ENCODE results near the gene TMEM200C.
"Not testable (repeated sequence)": the region's sequence is repeated elsewhere in the genome, so short reads cannot be mapped to it uniquely, and the experiment has no call there.

Gene TMEM200C

DNA sequence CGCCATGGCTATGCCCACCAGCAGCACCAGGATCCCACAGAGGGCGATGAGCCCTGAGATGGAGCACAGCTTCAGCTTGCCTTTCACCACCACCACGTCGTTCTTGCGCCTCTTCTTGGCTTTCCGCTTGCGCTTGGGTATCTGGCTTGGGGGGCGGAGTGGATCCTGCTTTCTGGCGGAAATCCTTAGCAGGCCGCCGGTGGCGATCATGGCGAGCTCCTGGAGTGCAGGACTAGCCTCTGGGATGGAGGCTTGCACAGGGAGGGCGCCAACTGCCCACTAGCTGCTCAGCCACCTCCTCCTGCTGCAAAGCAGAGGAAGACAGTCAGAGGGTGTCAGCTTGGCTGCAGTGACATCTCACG lies 3.5 kb downstream of the TMEM200C start:
- no peak for DNase-seq

DNA sequence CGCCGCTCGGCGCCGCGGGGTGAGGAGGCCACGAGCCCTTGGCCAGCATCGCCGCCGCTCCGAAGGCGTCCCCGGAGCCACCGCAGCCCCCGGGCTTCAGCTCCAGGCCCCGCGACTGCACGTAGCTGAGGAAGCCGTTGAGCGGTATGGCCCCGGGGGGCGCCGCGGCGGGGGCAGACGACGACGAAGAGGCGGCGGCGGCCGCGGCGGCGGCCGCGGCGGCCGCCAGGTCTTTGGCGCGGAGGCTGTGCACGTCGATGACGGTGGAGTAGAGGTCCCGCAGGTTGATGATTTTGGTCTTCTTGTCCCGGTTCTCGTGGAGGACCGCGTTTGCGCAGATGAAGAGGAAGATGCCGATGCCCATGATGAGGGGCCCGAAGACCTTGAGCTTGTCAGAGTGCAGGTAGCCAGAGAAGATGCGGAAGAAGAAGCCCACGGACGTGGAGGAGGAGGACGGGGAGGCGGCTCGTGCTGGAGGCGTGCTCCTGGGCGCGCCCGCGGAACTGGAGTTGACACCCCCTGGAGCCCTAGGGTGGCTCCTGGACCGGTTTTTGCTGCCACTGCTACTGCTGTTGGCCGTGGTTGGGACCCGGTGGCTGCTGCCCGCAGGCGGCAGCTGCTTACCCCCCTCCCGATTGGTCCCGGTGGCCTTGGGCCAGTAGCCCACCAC lies 4.0 kb downstream of the TMEM200C start:
- no peak for DNase-seq

DNA sequence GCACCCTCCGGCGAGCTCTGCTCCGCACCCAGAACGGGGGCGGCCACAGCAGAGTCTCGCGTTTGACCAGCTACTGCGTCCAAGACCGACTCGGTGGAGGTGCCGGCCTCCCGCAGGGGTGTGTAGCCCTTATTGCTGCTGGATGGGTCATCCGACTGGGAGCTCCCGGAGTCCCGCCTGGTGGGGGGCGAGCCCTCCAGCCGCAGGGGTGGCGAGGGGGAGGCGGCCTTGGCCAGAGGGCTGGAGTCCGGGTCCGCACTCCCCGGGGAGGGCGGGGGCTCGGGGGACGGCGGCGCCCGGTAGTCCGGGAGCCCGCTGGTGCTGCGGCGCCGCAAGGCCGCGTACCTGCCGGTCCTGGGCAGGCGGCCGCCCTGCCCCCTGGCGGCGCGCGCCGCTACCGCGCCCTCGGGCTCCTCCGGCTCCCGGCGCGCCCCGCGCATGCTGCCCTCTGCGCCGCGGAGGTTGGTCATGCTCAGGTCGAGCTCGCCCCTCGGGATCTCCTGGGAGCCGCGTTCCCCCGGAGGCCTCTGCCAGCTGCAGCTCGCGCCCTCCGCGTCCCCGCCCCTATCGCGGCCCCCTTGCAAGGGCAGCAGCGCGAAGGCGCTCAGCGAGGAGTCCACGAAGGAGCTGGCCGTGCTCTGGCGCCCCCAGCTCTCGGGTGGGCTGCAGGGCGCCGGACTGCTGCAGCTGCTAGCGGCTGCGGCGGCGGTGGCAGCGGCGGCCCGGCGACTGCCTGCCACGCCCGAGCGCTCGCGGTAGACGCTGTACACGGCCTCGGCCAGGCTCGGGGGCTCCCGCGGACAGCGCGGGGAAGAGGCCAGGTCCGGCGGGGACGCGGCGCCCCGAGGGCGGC lies 4.8 kb downstream of the TMEM200C start:
- DNase-seq: no peak

DNA sequence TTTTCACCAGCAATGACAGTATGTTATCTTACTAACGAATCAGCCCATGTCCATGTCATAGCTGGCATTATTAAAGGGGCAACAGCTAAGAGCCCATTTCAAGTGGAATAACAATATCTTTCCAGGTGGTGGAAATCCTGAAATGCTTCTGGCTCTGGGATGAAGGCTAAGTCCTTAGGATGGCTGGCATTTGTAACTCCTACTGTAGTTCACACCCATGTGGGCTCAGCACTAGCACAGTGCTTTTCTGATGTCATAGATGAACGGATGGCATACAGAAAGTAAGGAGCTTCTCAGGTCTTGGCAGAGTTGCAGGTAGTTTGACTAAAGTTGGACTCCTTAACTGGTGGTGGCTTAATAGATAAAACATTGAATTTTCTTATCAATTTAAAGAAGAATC lies 10.0 kb downstream of the TMEM200C start:
- no peak for DNase-seq

DNA sequence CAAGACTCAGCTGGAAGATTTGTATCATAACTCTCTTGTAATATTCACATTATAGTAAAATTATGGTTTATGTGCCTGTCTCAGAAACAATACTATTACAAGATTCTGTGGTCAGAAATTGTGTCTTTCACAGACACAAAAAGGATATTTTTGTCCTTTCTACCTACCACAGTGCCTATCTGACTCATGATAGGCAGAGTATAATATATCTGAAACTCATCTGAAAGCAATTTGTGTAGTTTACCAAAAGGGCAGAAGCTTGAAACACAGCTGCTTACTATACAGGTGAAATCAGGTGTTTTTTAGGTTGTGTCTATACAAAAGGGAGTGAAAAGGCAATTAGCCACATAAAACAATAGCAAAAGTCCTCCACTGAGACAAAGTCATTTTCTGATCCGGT lies 10.9 kb downstream of the TMEM200C start:
- DNase-seq: no peak

DNA sequence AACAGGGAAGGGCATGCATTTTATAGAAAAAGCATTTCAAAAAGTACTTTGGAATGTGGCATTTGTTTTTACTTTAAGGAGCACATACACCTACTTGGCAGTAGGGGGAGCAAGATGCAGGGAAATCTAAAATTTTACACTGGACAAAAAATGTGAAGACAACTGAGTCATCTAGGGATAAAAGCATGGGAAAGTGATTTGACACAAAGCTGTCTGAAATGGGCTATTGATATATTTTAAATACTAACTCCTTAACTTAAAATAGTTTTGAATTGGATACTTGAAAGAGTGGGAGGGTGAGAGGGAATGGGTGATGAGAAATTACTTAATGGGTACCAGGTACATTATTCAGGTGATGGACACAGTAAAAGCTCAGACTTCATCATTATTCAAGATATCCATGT lies 15.8 kb downstream of the TMEM200C start:
- no peak for DNase-seq

DNA sequence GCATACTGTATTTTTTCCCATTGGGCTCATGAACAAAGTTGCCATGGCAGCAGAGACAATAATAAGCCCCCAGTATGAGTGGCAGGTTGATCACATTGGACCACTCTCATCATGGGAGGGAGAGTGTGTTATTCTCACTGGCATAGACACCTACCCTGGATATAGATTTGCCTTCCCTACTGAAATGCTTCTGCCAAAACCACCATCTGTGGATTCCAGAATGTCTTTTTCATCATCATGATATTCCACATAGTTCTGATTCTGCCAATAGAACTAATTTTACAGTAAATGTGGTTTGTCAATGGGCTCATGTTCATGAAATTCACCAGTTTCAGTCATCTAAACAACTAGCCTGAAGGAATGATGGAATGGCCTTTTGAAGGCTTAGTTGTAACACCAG lies 18.4 kb downstream of the TMEM200C start:
- DNase-seq: no peak

DNA sequence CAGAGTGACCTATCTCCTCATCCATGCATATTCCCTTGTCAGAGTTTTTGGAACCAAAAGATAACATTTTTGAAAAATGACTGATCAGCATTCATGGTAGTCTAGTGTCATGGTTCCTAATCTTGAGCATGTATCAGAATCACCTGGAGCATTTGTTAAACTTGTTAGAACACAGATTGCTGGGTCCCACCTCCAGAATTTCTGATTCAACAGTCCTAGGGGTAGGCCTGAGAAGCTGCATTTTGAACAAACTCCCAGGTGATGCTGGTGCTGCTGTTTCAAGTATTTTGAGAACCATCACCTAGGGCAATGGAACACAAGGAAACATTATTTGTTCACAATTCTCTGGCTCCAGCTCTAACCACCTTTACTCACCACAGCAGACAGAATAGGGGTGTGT lies 21.0 kb downstream of the TMEM200C start:
- no peak for DNase-seq

DNA sequence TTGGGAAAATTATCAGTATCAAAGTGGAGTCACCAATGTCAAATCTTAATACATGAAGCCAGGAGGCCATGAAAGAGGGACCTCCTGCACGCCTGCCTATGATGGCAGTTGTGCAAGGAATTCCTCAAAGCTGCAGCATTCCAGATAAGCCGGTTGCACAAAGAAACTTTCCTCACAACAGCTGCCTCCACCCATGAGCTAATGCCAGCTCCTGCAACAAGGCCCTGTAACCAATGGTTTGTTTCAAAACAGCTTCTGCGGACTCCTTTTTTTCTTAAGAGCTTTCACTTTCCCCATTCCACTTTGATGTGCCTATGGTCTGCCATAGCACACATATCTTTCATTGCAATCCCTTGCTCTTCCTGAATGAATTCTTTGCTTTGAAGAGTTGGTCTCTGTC lies 22.4 kb downstream of the TMEM200C start:
- no peak for DNase-seq

DNA sequence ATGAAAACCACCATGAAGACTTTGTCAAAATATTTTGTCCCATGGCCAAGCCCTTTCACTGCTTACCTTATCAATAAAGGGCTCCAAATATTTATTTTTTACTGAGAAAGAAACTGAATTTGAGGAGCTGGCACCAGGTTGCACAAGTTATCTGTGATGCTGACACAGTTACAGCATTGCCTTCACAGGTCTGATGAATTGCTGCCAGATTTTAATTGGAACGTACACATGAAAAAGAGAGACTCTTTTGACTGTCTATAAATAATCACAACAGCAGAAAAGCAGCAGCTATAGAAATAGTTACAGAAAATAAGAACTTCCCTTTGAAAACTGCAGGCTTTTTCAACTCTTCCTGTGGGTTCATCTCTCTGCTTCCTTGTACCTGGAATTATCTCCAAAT lies 23.9 kb downstream of the TMEM200C start:
- no peak for DNase-seq

DNA sequence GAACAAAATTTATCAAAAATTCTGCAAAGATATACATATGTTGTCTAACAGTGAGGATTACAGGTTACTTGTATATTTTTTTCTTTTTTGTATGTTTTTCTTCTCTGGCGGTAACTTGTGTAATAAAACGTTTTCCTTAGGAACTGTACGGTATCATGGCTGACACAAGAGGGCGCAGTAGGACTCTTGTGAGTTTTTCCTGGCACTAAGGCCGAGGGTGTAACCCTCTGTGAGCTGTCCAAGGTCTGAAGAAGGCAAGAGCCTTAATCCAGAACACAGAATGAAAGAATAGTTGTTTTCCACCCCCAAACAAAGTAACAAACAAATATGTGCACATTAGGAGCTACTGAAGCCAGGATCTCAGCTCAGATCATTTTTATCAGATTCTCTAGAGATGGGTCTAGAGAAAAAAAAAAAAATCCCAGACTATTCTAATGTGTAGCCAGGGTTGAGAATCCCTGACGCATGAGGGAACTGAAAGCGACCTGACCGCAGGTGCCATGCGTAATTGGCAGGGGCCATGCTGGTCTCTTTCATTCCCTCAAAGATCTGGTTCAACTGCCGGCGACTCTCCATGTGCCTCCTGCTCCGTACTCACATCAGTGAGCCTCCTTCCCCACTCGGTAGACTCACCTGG lies 27.0 kb downstream of the TMEM200C start:
- DNase-seq: no peak

DNA sequence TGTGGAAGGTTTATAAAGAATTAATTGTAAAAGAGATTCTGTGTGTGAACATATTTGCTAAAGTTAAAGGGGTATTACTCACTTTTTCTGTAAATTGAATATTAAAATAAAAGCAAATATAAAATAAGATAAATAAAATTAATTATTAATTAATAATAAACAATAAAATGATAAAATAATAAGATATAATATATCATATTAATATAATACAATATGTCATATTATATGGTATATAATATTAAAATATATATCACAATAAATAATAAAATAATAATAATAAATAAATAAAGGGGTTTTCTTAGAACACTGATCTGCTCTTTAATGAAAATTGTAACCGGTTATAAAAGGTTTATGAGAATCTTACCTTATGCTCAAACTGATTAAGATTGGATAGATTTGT lies 29.8 kb downstream of the TMEM200C start:
- DNase-seq: no peak

DNA sequence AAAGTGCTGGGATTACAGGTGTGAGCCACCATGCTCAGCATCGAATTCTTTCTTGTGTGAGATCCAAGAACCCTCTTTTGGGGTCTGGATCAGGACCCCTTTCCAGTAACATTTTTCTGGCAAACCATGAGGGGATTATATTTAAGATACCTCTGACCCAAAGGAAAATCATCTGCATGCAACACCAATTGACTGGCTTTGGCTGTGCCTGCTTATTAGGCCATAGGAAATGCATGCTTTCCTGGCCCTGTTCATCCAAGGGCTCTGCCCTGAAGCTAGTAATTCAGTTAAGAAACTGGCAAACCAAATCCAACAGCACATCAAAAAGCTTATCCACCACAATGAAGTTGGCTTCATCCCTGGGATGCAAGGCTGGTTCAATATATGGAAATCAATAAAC lies 33.2 kb downstream of the TMEM200C start:
- DNase-seq: not testable (repeated sequence)

DNA sequence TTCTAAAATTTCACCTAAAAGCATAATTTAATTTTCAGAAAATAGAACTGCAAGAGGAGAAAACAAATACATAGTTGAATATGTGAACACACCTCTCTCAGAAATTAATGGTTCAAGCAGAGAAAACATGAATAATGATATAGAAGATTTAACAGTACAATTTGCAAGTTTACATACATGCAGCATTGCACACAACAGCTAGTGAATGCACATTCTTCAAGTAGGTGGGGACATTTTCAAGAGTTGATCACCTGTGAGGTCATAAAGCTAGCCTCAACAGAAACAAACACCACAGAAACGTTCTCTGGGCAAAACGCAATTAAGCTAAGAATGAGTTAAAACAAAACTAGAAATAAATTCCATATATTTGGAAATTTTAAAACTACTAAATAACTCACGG lies 38.1 kb downstream of the TMEM200C start:
- DNase-seq: no peak

DNA sequence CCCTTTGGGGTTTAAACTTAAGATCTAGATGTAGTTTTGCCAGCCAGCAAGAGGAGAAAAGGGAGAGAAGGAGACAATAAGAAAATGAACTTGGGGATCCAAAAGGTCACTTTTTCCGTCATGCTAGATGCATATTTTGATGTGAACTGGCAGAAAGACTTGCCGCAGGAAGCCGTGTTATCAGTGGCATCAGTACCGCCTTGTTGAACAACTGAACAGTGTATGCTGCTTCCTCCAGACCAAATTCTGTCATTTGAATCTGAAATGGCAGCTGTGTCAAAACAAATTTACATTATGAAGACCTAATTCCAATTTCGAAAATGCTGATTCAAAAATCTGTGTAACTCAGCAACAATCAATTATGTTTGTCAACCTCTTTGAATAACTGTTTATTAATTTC lies 42.1 kb downstream of the TMEM200C start:
- no peak for DNase-seq

DNA sequence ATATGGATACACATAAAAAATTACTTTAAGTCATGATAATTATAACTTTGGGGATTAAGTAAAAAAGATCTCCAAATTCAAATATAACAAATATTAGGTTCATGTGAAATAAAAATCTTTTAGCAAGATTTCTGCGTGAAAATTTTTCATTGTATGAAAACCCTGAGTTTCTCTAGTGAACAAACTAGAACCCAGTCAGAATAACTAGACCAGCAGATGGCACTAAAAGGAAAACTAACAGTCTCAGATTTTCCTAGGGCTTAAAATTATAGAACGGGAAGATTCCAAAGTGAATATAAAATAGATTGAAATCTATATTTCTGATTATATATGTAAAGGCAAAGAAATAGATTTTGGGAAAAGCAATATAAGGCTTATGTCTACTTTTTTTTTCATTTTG lies 43.3 kb downstream of the TMEM200C start:
- no peak for DNase-seq

DNA sequence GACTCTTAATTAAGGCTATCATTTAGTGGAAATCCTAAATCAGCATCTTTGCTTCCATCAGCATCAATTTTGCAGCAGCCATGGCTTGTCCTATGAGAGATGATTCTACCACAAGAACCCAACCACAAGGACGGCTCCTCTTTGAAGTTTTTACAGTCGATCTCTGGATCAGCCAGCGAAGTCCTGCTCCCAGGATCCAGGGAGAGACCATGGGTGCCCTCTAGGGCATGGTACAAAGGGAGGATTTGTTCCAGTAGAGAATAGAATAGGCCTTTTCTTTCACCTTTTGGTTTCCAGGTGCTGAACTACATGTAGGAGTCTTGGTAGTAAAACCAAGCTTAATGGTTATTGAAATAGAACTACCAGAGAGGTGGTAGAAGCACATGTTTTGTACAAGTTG lies 52.7 kb downstream of the TMEM200C start:
- no peak for DNase-seq

DNA sequence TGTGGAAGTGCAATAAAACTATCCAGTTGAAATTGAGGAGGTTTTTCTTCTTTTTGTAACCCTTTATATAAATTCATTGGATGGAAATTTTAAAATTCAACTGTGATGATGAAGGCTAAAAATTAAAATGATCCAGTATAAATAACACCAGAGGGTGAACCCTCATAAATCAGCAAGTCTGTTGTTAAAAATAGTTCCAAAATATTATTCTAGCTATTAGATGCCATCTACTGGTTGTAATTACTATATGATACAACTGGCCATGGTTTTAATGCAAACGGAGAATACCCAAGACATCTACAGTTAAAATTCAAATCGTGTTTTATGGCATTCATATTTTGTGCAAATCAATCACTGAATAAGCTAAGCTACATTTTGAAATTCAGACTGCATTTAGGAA lies 53.8 kb downstream of the TMEM200C start:
- no peak for DNase-seq

DNA sequence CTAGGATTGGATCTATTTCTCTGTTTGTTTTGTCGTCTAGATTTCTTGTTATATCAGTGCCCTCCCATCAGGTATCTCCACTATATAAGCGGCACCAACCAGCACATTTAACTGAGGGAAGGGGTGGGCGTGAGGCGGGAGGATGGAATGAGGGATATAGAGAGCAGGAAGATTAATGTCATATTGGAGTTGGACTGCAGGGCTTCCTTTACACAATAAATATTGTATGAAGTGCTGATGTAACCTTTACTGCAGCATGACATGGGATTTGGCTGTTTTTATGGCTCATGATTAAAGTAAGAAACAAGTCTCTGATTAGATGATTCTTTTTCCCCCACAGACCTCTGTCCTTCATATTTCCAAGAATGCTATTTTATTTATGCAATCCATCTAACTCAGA lies 54.8 kb downstream of the TMEM200C start:
- no peak for DNase-seq

DNA sequence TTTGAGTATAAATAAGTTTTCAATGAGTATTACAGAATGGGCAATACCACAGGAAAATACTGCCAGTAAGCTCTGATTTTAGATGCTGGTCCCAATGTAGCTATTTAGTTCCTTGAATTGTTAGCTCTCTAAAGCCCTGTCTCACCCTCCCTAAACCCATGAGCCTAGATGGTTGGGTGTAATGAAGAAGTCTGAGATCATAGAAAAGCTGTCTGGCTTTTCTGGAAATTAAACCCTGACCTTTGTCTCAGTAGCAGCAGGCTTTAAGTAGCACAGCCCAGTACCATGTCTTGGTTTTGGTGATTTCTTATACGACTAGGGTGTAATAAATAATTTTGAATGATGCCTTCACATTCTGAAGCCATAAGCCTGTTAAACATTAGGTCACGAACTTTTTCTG lies 55.3 kb downstream of the TMEM200C start:
- DNase-seq: no peak

DNA sequence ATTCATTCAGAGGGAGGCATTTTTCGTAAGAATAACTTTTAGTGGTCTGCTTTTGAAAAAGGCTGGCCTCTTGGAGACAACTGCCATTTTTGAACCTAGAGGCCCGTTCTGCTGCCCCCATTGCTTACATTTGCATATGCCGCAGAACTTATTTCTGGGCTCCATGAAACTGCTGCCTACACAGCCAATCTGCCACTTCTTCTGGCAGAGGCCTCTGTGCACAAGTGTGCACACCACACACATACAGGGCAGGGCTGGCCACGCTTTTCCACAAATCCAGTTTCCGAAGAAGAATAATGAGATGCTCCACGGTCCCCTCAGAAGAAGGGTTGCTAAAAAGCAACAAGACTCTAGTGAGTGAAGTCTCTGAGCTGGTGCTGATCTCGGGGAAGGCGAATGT lies 56.2 kb downstream of the TMEM200C start:
- DNase-seq: no peak
